Trophoblast cell (in vitro differentiated cells and primary cell): Measurements from ENCODE around the gene CXCL5.
A peak's percentile ranks its signal among the peaks of the same experiment; 100 is the strongest.

Experiments used
- DNase-seq, 2 donors: peaks; one replicate each; pipeline ENCODE4 v3.0.0-alpha.2; 2016
- H2AFZ ChIP-seq: 2 replicates; pipeline ENCODE4 v1.6.1; 2013; ENCODE audit warnings: low read length, moderate library complexity, mild to moderate bottlenecking; ENCODE audit not compliant: insufficient read depth, poor library complexity
- H2AK5ac ChIP-seq: 2 replicates; pipeline ENCODE4 v1.6.1; 2013; ENCODE audit warnings: mild to moderate bottlenecking, low read length
- H2BK120ac ChIP-seq: 2 replicates; pipeline ENCODE4 v1.6.1; 2013; ENCODE audit warnings: low read length, mild to moderate bottlenecking, moderate library complexity; ENCODE audit not compliant: insufficient read depth, poor library complexity
- H2BK12ac ChIP-seq: 2 replicates; pipeline ENCODE4 v1.6.1; 2013; ENCODE audit warnings: mild to moderate bottlenecking, low read length, moderate library complexity
- H2BK5ac ChIP-seq: 2 replicates; pipeline ENCODE4 v1.6.1; 2013; ENCODE audit warnings: low read length, low read depth, moderate library complexity, mild to moderate bottlenecking; ENCODE audit not compliant: poor library complexity
- H3K14ac ChIP-seq: 2 replicates; pipeline ENCODE4 v1.6.1; 2013; ENCODE audit warnings: mild to moderate bottlenecking, low read length
- H3K18ac ChIP-seq: 2 replicates; pipeline ENCODE4 v1.6.1; 2013; ENCODE audit warnings: mild to moderate bottlenecking, low read length
- H3K23ac ChIP-seq: 2 replicates; pipeline ENCODE4 v1.6.1; 2013; ENCODE audit warnings: low read length
- H3K27ac ChIP-seq: 2 replicates; pipeline ENCODE4 v1.5.1; 2013; ENCODE audit warnings: low read depth, mild to moderate bottlenecking, inconsistent platforms, low read length, moderate library complexity
- H3K27me3 ChIP-seq: 2 replicates; pipeline ENCODE4 v1.6.1; 2013; ENCODE audit warnings: inconsistent platforms, mild to moderate bottlenecking, low read length, moderate library complexity; ENCODE audit not compliant: insufficient read depth
- H3K36me3 ChIP-seq, 2 experiments: 1 replicate in 1 of 2; 2 replicates in 1 of 2; pipeline ENCODE4 v1.6.1; 2013; ENCODE audit warnings: low read length in 2 of 2, mild to moderate bottlenecking in 2 of 2, moderate library complexity in 1 of 2; ENCODE audit not compliant: insufficient read depth in 2 of 2, control insufficient read depth in 1 of 2
- H3K4ac ChIP-seq: 2 replicates; pipeline ENCODE4 v1.6.1; 2013; ENCODE audit warnings: low read depth, mild to moderate bottlenecking, low read length, moderate library complexity
- H3K4me1 ChIP-seq, 2 experiments: 1 replicate in 1 of 2; 2 replicates in 1 of 2; pipeline ENCODE4 v1.6.1; 2013; ENCODE audit warnings: low read length in 2 of 2, mild to moderate bottlenecking in 2 of 2, moderate library complexity in 1 of 2; ENCODE audit not compliant: insufficient read depth in 2 of 2, control insufficient read depth in 1 of 2
- H3K4me2 ChIP-seq: 2 replicates; pipeline ENCODE4 v1.6.1; 2013; ENCODE audit warnings: inconsistent platforms, mild to moderate bottlenecking, low read length, moderate library complexity
- H3K4me3 ChIP-seq: 2 replicates; pipeline ENCODE4 v1.5.1; 2013; ENCODE audit warnings: mild to moderate bottlenecking, low read depth, low read length, inconsistent platforms
- H3K79me1 ChIP-seq: one replicate; pipeline ENCODE4 v1.6.1; 2013; ENCODE audit warnings: low read length
- H3K79me2 ChIP-seq: 2 replicates; pipeline ENCODE4 v1.6.1; 2013; ENCODE audit warnings: low read length, mild to moderate bottlenecking; ENCODE audit not compliant: control insufficient read depth, insufficient read depth, poor library complexity
- H3K9ac ChIP-seq: 2 replicates; pipeline ENCODE4 v1.6.1; 2013; ENCODE audit warnings: mild to moderate bottlenecking, low read length
- H3K9me3 ChIP-seq: 2 replicates; pipeline ENCODE4 v1.6.1; 2013; ENCODE audit warnings: low read depth, mild to moderate bottlenecking, control low read depth, inconsistent platforms, low read length; ENCODE audit not compliant: insufficient read depth
- H4K12ac ChIP-seq: 2 replicates; pipeline ENCODE4 v1.6.1; 2013; ENCODE audit warnings: low read depth, mild to moderate bottlenecking, low read length, moderate library complexity
- H4K8ac ChIP-seq: 2 replicates; pipeline ENCODE4 v1.6.1; 2013; ENCODE audit warnings: low read depth, mild to moderate bottlenecking, low read length, moderate library complexity
- H4K91ac ChIP-seq: one replicate; pipeline ENCODE4 v1.6.1; 2013; ENCODE audit warnings: low read depth, mild to moderate bottlenecking, low read length, moderate library complexity
- WGBS: extraction: QIAGEN DNeasy Blood & Tissue Kit; methylation state at CpG from one replicate; pipeline ENCODE4 v1.1.7; 2013; ENCODE audit warnings: missing lambda C conversion rate; ENCODE audit not compliant: insufficient read length, insufficient coverage; ENCODE audit errors: extremely low coverage; 5-methylcytosine and 5-hydroxymethylcytosine counted together

CXCL5 gene

GRCh38 chr4:74021601-74022000, 23.1 kb upstream of the CXCL5 start:
- H3K36me3 ChIP-seq, result no peaks in the 10 kb centered on the region
- no peaks in the 10 kb centered on the region for H3K27me3 ChIP-seq
- no peak overlapping the region for H2BK5ac ChIP-seq
- no peaks in the 10 kb centered on the region for H3K9me3 ChIP-seq
- no peak overlapping the region for H4K12ac ChIP-seq
- no peak overlapping the region for H4K91ac ChIP-seq
- no peak overlapping the region for H2AK5ac ChIP-seq
- peak in 1 of 2 donors; percentile 22 for DNase-seq
- no peak overlapping the region for H4K8ac ChIP-seq
- no peak overlapping the region for H3K18ac ChIP-seq
- no peak overlapping the region for H2AFZ ChIP-seq
- no peak overlapping the region for H2BK120ac ChIP-seq
- H3K4me2 ChIP-seq, result no peak overlapping the region
- H2BK12ac ChIP-seq, result no peak overlapping the region
- no peak overlapping the region for H3K14ac ChIP-seq
- H3K79me1 ChIP-seq, result no peaks in the 10 kb centered on the region
- H3K9ac ChIP-seq, result no peak overlapping the region
- H3K4me1 ChIP-seq, result no peaks in the 10 kb centered on the region
- no peak overlapping the region for H3K4ac ChIP-seq
- H3K27ac ChIP-seq, result no peak overlapping the region
- WGBS, result no CpG with 5 or more reads among the region's 2 CpGs
- no peak overlapping the region for H3K23ac ChIP-seq
- no peak overlapping the region for H3K4me3 ChIP-seq
- H3K79me2 ChIP-seq, result no peaks in the 10 kb centered on the region

- Histone ChIP-seq H3K36me3 (no peaks in the 10 kb centered on the region), H3K14ac (no peak overlapping the region)
- whole genome bisulfite sequencing, result no CpG with 5 or more reads among the region's 3 CpGs
Observed at GRCh38 chr4:74018771-74019170, 20.3 kb upstream of the CXCL5 start.

GRCh38 chr4:74018116-74018515, 19.6 kb upstream of the CXCL5 start:
- no peak for DNase-seq
- Histone ChIP-seq H3K79me2 (no peaks in the 10 kb centered on the region), H3K79me1 (no peaks in the 10 kb centered on the region), H3K27ac (no peak overlapping the region), H3K4me3 (no peak overlapping the region), H2AK5ac (no peak overlapping the region), H3K27me3 (no peaks in the 10 kb centered on the region), H3K9me3 (no peaks in the 10 kb centered on the region), H2BK12ac (no peak overlapping the region), H3K4ac (no peak overlapping the region), H4K91ac (no peak overlapping the region), H3K23ac (no peak overlapping the region), H3K9ac (no peak overlapping the region), H2AFZ (no peak overlapping the region), H4K8ac (no peak overlapping the region), H4K12ac (no peak overlapping the region), H3K18ac (no peak overlapping the region), H3K4me2 (no peak overlapping the region), H3K36me3 (no peaks in the 10 kb centered on the region), H3K14ac (no peak overlapping the region), H3K4me1 (no peaks in the 10 kb centered on the region), H2BK120ac (no peak overlapping the region), H2BK5ac (no peak overlapping the region)

More at GRCh38 chr4:74018771-74019170, 20.3 kb upstream of the CXCL5 start:
- H3K9me3 ChIP-seq, result no peaks in the 10 kb centered on the region
- no peak overlapping the region for H2BK5ac ChIP-seq
- no peaks in the 10 kb centered on the region for H3K4me1 ChIP-seq
- H4K12ac ChIP-seq, result no peak overlapping the region
- no peaks in the 10 kb centered on the region for H3K79me1 ChIP-seq
- H2BK120ac ChIP-seq, result no peak overlapping the region
- H4K8ac ChIP-seq, result no peak overlapping the region
- H3K4ac ChIP-seq, result no peak overlapping the region
- H3K9ac ChIP-seq, result no peak overlapping the region
- no peak overlapping the region for H2AK5ac ChIP-seq
- no peaks in the 10 kb centered on the region for H3K27me3 ChIP-seq
- no peak overlapping the region for H3K18ac ChIP-seq
- H3K4me2 ChIP-seq, result no peak overlapping the region
- H3K79me2 ChIP-seq, result no peaks in the 10 kb centered on the region
- peak in 1 of 2 donors; percentile 24 for DNase-seq
- H3K27ac ChIP-seq, result no peak overlapping the region
- H2BK12ac ChIP-seq, result no peak overlapping the region
- no peak overlapping the region for H4K91ac ChIP-seq
- no peak overlapping the region for H2AFZ ChIP-seq
- H3K23ac ChIP-seq, result no peak overlapping the region
- H3K4me3 ChIP-seq, result no peak overlapping the region

- Histone ChIP-seq H3K4me1 (no peaks in the 10 kb centered on the region), H3K4me2 (no peak overlapping the region), H3K4ac (no peak overlapping the region), H3K18ac (no peak overlapping the region), H3K23ac (no peak overlapping the region), H3K14ac (no peak overlapping the region), H2AK5ac (no peak overlapping the region), H3K27ac (no peak overlapping the region), H3K4me3 (no peak overlapping the region), H3K9ac (no peak overlapping the region), H2BK5ac (no peak overlapping the region), H4K8ac (no peak overlapping the region), H2AFZ (no peak overlapping the region), H3K36me3 (no peaks in the 10 kb centered on the region), H2BK120ac (no peak overlapping the region), H3K79me1 (no peaks in the 10 kb centered on the region), H3K27me3 (no peaks in the 10 kb centered on the region), H3K79me2 (no peaks in the 10 kb centered on the region), H3K9me3 (no peaks in the 10 kb centered on the region), H2BK12ac (no peak overlapping the region), H4K91ac (no peak overlapping the region), H4K12ac (no peak overlapping the region)
- no peak for DNase-seq
- no CpG with 5 or more reads among the region's 1 CpG for WGBS
Observed at GRCh38 chr4:74016068-74016467, 17.6 kb upstream of the CXCL5 start.
